K562 (cell line): Measurements from ENCODE around the gene TYW5. TPM values are rescaled to one million over a fixed set of nuclear protein-coding genes. Genes with fewer than 3 reads are reported as not detected.

Experiments
- ATAC-seq: fragments of 200-7000 bp; cut with Tn5 transposase; 3 replicates; pipeline ENCODE4 v1.9.1; 2020; ENCODE audit warnings: moderate library complexity
- BruUV-seq: library from RNA; stranded (reverse); fragments of 400-500 nt; replicated peaks from 2 replicates; lab custom pipeline; 2021; lab: Mats Ljungman, UMichigan
- CTCF ChIA-PET: fragments of 300-600 bp; formaldehyde crosslinking; extraction: SDS; loops from one replicate; lab custom pipeline; 2021; ENCODE audit warnings: low intra/inter-chr PET ratio; lab: Yijun Ruan, JAX
- POLR2A ChIA-PET: fragments of 300-600, 350-650 bp; sonication (Branson Sonifier 250); formaldehyde crosslinking; extraction: SDS; loops from one replicate; lab custom pipeline; 2021; ENCODE audit warnings: antibody characterized with exemption, inconsistent platforms; lab: Yijun Ruan, JAX
- DNase-seq, 4 experiments: peaks; one replicate each; pipeline versions ENCODE4 v3.0.0 to v3.0.0-alpha.2; 2011 to 2018; ENCODE audit warnings: low spot score in 3 of 4, mixed read lengths in 3 of 4; ENCODE audit errors: extremely low read depth in 1 of 4
- FAIRE-seq: peaks from 2 replicates; lab custom pipeline; 2011; peaks lifted over from hg19 to GRCh38; lab: Jason Lieb, UNC
- H2AFZ ChIP-seq: 2 replicates; pipeline ENCODE4 v1.6.0; 2011; ENCODE audit warnings: low read depth, low read length, control low read depth, inconsistent platforms
- H3K27ac ChIP-seq: fragments of 200-600 bp; 3 replicates; pipeline ENCODE4 v1.8.0; 2011; ENCODE audit warnings: low read depth, mild to moderate bottlenecking, control low read depth, inconsistent platforms, low read length, moderate library complexity, mixed read lengths; ENCODE audit errors: extremely low read depth
- H3K27me3 ChIP-seq, 2 experiments: fragments of 300-600 bp in 1 of 2; 2 replicates in 1 of 2; 3 replicates in 1 of 2; pipeline versions ENCODE4 v1.6.0 to v1.8.0; 2011; ENCODE audit warnings: inconsistent platforms in 2 of 2, low read length in 2 of 2, mild to moderate bottlenecking in 1 of 2, mixed read lengths in 1 of 2, moderate library complexity in 1 of 2; ENCODE audit not compliant: control insufficient read depth in 2 of 2, insufficient read depth in 2 of 2
- H3K36me3 ChIP-seq: fragments of 300-600 bp; 3 replicates; pipeline ENCODE4 v1.8.0; 2011; ENCODE audit warnings: mild to moderate bottlenecking, low read length, inconsistent platforms; ENCODE audit not compliant: control insufficient read depth, insufficient read depth
- H3K4me1 ChIP-seq, 2 experiments: fragments of 200-600 bp in 1 of 2; replicated peaks in 1 of 2; 2 replicates in 1 of 2; 3 replicates in 1 of 2; pipeline versions ENCODE4 v1.5.1 to v1.8.0; 2011; ENCODE audit warnings: inconsistent platforms in 2 of 2, low read length in 2 of 2, mild to moderate bottlenecking in 1 of 2, mixed read lengths in 1 of 2, moderate library complexity in 1 of 2; ENCODE audit not compliant: control insufficient read depth in 2 of 2, insufficient read depth in 2 of 2
- H3K4me2 ChIP-seq: 2 replicates; pipeline ENCODE4 v1.6.1; 2011; ENCODE audit warnings: low read length, control low read depth, inconsistent platforms, mixed read lengths; ENCODE audit not compliant: insufficient read depth
- H3K4me3 ChIP-seq: fragments of 200-600 bp; sonication (generic), shearing (Covaris generic); 2 replicates; pipeline ENCODE4 v1.5.1; 2016; ENCODE audit warnings: control low read depth, inconsistent platforms
- H3K79me2 ChIP-seq: fragments of 200-600 bp; 3 replicates; pipeline ENCODE4 v1.8.0; 2011; ENCODE audit warnings: low read length, inconsistent platforms; ENCODE audit not compliant: control insufficient read depth, insufficient read depth
- H3K9ac ChIP-seq, 2 experiments: 2 replicates each; pipeline versions ENCODE4 v1.6.0 to v1.6.1; 2011; ENCODE audit warnings: low read depth in 2 of 2, low read length in 2 of 2, control low read depth in 1 of 2, inconsistent platforms in 1 of 2, mild to moderate bottlenecking in 1 of 2, mixed read lengths in 1 of 2; ENCODE audit not compliant: insufficient read depth in 1 of 2
- H3K9me1 ChIP-seq: one replicate; pipeline ENCODE4 v1.6.0; 2011; ENCODE audit warnings: inconsistent platforms, mild to moderate bottlenecking, low read length, moderate library complexity; ENCODE audit not compliant: control insufficient read depth, insufficient read depth
- H3K9me3 ChIP-seq: replicated peaks from 2 replicates; pipeline ENCODE4 v1.5.1; 2011; ENCODE audit warnings: low read depth, low read length, inconsistent platforms; ENCODE audit not compliant: control insufficient read depth, insufficient read depth
- H4K20me1 ChIP-seq: replicated peaks from 2 replicates; pipeline ENCODE4 v1.6.1; 2011; ENCODE audit warnings: low read length, inconsistent platforms, mixed read lengths; ENCODE audit not compliant: control insufficient read depth, insufficient read depth
- ARID3A ChIP-seq: IDR thresholded peaks from 2 replicates; pipeline ENCODE4 v1.6.1; 2012; ENCODE audit warnings: low read depth, low read length, improper control_type of control experiment, borderline replicate concordance
- ILF3 ChIP-seq: fragments of 450-650 bp; IDR thresholded peaks from 2 replicates; pipeline ENCODE4 v1.6.1; 2018; ENCODE audit warnings: antibody characterized with exemption, mild to moderate bottlenecking, moderate library complexity, borderline replicate concordance
- MBD1 ChIP-seq: fragments of 250-450 bp; sonication (Bioruptor Pico); IDR thresholded peaks from 2 replicates; pipeline ENCODE4 v1.8.0; 2022; ENCODE audit warnings: inconsistent platforms
- NFE2L1 ChIP-seq: fragments of 450-650 bp; IDR thresholded peaks from 2 replicates; pipeline ENCODE4 v1.6.1; 2016; ENCODE audit warnings: missing genetic modification characterization, low read depth, mild to moderate bottlenecking, missing compliant biosample characterization, moderate library complexity, borderline replicate concordance
- PRDM10 ChIP-seq: fragments of 450-650 bp; IDR thresholded peaks from 2 replicates; pipeline ENCODE4 v1.6.1; 2018; ENCODE audit not compliant: partially characterized antibody
- PTTG1 ChIP-seq: fragments of 450-650 bp; IDR thresholded peaks from 2 replicates; pipeline ENCODE4 v1.6.1; 2016; ENCODE audit warnings: low read depth, mild to moderate bottlenecking, missing genetic modification characterization, missing compliant biosample characterization
- RBM15 ChIP-seq: fragments of 200-400 bp; formaldehyde crosslinking; IDR thresholded peaks from 2 replicates; pipeline ENCODE4 v1.6.1; 2018; ENCODE audit warnings: mild to moderate bottlenecking, low read length, moderate library complexity; ENCODE audit not compliant: insufficient read depth
- RNF2 ChIP-seq: sonication (generic); IDR thresholded peaks from 2 replicates; pipeline ENCODE4 v1.6.1; 2016
- SPI1 ChIP-seq: IDR thresholded peaks from 2 replicates; pipeline ENCODE4 v1.6.1; 2011; ENCODE audit warnings: low read depth, low read length, control low read depth, borderline replicate concordance
- TAF7 ChIP-seq: fragments of 450-650 bp; IDR thresholded peaks from 2 replicates; pipeline ENCODE4 v1.6.1; 2016; ENCODE audit warnings: missing genetic modification characterization, missing compliant biosample characterization
- ZNF699 ChIP-seq: fragments of 250-450 bp; sonication (Bioruptor Pico); IDR thresholded peaks from 2 replicates; pipeline ENCODE4 v1.8.0; 2021; ENCODE audit warnings: mild to moderate bottlenecking, moderate library complexity; ENCODE audit not compliant: insufficient replicate concordance
- in situ Hi-C: fragments of 300-500 bp; cut with MboI; formaldehyde crosslinking; loops from 4 replicates; pipeline ENCODE4 v1.15.0; 2018; ENCODE audit warnings: inconsistent platforms, mixed read lengths
- intact Hi-C: fragments of 100-400 bp; cut with micrococcal nuclease; formaldehyde crosslinking; loops from 2 replicates; pipeline ENCODE4 v1.14.2; 2022
- polyA plus RNA-seq, 8 experiments: library from polyadenylated mRNA; depleted of rRNA in 4 of 8; stranded (reverse) in 5 of 8; unstranded in 3 of 8; fragments of >200 nt; fragmentation: Nextera tagmentation in 2 of 8; fragmentation: Illumina TruSeq in 1 of 8; extraction: Ambion mirVana in 2 of 8; extraction: Trizol in 1 of 8; gene quantifications; 2 replicates each; pipeline versions ENCODE4 v1.2.1 to v1.2.3, GENCODE V29; 2011 to 2014; ENCODE audit warnings: inconsistent platforms in 1 of 8, missing spikeins in 1 of 8
- total RNA-seq, 7 experiments: library from RNA; depleted of rRNA in 6 of 7; stranded (reverse); fragments of >200 nt in 6 of 7; fragmentation: Illumina TruSeq in 2 of 7; extraction: Trizol in 2 of 7; gene quantifications; 2 replicates each; pipeline versions ENCODE4 v1.2.1 to v1.2.3, GENCODE V29; 2011 to 2021; ENCODE audit warnings: low replicate concordance in 1 of 7
- TF ChIP-seq, protein P1 (sequence below): sonication (generic); formaldehyde crosslinking; IDR thresholded peaks from 2 replicates; pipeline ENCODE4 v1.8.1; 2023; ENCODE audit warnings: mild to moderate bottlenecking, missing genetic modification reagents

TYW5 gene
- total and polyA plus RNA-seq, 9 of the 15 experiments (the other 6 are each of a cell fraction or from before 2014, with no cell fraction given) = 3.6 to 7.7 (median 4.6) TPM

DNA sequence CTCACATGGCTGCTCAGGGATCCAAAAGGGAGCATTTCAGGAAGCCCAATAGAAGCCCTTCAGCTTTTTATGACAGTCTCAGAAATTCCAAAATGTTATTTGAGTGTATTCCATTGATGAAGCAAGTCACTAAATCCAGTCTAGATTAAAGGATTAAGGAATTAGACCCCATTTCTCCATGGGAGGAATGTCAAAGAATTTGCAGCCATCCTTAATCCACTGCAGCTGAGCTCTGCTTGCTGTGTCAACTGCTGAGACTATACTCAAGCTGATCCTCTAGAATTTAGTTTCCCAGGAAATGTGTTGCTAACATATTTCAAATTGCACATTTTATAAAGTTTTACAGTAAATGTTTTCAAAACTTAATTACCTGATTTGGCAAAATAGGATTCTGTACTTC, 72.6 kb downstream of the TYW5 start:
- Histone ChIP-seq H3K27me3 (no peaks in the 10 kb centered on the region), H3K9me3 (peaks cover 3% of the 10 kb centered on the region; the same call in 1 of the 2 replicates), H3K4me3 (no peak overlapping the region), H3K4me1 (no peaks in the 10 kb centered on the region), H3K36me3 (no peaks in the 10 kb centered on the region), H4K20me1 (no peaks in the 10 kb centered on the region), H3K9me1 (no peaks in the 10 kb centered on the region), H3K79me2 (no peaks in the 10 kb centered on the region), H3K27ac (no peak overlapping the region), H3K4me2 (no peak overlapping the region), H3K9ac (no peak overlapping the region), H2AFZ (no peak overlapping the region)
- FAIRE-seq = no peak
- POLR2A ChIA-PET = no interaction called here
- intact Hi-C loops = no loop called here
- in situ Hi-C loops = no loop called here
- TF ChIP-seq RBM15 = no peak
- TF ChIP-seq PRDM10 = no peak
- no peak for TF ChIP-seq ZNF699
- TF ChIP-seq SPI1 = no peak
- TF ChIP-seq MBD1 = no peak
- TF ChIP-seq, protein P1, sequence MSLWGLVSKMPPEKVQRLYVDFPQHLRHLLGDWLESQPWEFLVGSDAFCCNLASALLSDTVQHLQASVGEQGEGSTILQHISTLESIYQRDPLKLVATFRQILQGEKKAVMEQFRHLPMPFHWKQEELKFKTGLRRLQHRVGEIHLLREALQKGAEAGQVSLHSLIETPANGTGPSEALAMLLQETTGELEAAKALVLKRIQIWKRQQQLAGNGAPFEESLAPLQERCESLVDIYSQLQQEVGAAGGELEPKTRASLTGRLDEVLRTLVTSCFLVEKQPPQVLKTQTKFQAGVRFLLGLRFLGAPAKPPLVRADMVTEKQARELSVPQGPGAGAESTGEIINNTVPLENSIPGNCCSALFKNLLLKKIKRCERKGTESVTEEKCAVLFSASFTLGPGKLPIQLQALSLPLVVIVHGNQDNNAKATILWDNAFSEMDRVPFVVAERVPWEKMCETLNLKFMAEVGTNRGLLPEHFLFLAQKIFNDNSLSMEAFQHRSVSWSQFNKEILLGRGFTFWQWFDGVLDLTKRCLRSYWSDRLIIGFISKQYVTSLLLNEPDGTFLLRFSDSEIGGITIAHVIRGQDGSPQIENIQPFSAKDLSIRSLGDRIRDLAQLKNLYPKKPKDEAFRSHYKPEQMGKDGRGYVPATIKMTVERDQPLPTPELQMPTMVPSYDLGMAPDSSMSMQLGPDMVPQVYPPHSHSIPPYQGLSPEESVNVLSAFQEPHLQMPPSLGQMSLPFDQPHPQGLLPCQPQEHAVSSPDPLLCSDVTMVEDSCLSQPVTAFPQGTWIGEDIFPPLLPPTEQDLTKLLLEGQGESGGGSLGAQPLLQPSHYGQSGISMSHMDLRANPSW (CRISPR knock-in tag) = no peak
- no peak for TF ChIP-seq TAF7 (tag)
- no peak for TF ChIP-seq RNF2
- no peak for TF ChIP-seq ARID3A
- no peak for TF ChIP-seq NFE2L1 (tag)
- TF ChIP-seq ILF3 = no peak
- TF ChIP-seq PTTG1 (tag) = no peak
- ATAC-seq = no peak
- BruUV-seq = no TSS peak
- DNase-seq = no peak
- CTCF ChIA-PET = no interaction called here
